Tibial artery (tissue), 4 donors: ENCODE results near the gene CCDC69.

Experiments used
- DNase-seq, 2 donors: peaks; one replicate each; pipeline ENCODE4 v3.0.0-alpha.2; 2019
- H3K27ac ChIP-seq, 2 donors: fragments of 200-600 bp; sonication (generic) in 1 of 2; 1 replicate in 1 of 2; 2 replicates in 1 of 2; pipeline ENCODE4 v1.5.1; 2018 to 2019; ENCODE audit warnings: mild to moderate bottlenecking in 1 of 2
- H3K27me3 ChIP-seq, 2 donors: fragments of 200-600 bp; sonication (generic) in 1 of 2; one replicate each; pipeline versions ENCODE4 v1.5.1 to v1.6.0; 2016 to 2019
- H3K36me3 ChIP-seq, 3 donors: fragments of 200-600 bp; sonication (generic) in 2 of 3; one replicate each; pipeline ENCODE4 v1.5.1; 2016 to 2019; ENCODE audit warnings: mild to moderate bottlenecking in 2 of 3
- H3K4me1 ChIP-seq, 4 donors: fragments of 200-600 bp; sonication (generic) in 2 of 4; 1 replicate in 3 of 4; 2 replicates in 1 of 4; pipeline ENCODE4 v1.5.1; 2016 to 2019
- H3K4me3 ChIP-seq, 2 donors: fragments of 200-600 bp; sonication (generic) in 1 of 2; 1 replicate in 1 of 2; 2 replicates in 1 of 2; pipeline ENCODE4 v1.5.1; 2018 to 2019; ENCODE audit warnings: mild to moderate bottlenecking in 2 of 2
- H3K9me3 ChIP-seq, 3 donors: fragments of 200-600 bp; sonication (generic) in 1 of 3; one replicate each; pipeline ENCODE4 v1.5.1; 2016 to 2019
- CTCF ChIP-seq, 2 experiments: fragments of 200-600 bp in 1 of 2; fragments of 450-650 bp in 1 of 2; IDR thresholded peaks; one replicate each; pipeline ENCODE4 v1.5.1; 2017 to 2019; ENCODE audit warnings: antibody characterized with exemption in 2 of 2, mild to moderate bottlenecking in 1 of 2, moderate library complexity in 1 of 2
- intact Hi-C: fragments of 100-400 bp; cut with DNase I; formaldehyde crosslinking; loops from one replicate; pipeline ENCODE4 v1.15.0; 2023; ENCODE audit warnings: low total_unique reads

CCDC69 gene

GRCh38 chr5:151223447-151224264, at the start of gene CCDC69:
CCDC69 (minus strand) TSS chr5:151224092; CDS start chr5:151223970, 122 bp downstream.
- Histone ChIP-seq H3K4me1 (peaks cover 0 to 45% (median 34%) of the 10 kb centered on the region in 4 donors), H3K4me3 (peak within 1 kb of the TSS; percentile 77 to 86), H3K27me3 (no peaks in the 10 kb centered on the region), H3K27ac (peak within 1 kb of the TSS; percentile 79 to 83), H3K36me3 (no peaks in the 10 kb centered on the region), H3K9me3 (no peaks in the 10 kb centered on the region)
- peak; percentile 17 to 29 for TF ChIP-seq CTCF (IDR thresholded peaks at IDR 0.05)
- intact Hi-C loops: no loop called here
- DNase-seq: peak; percentile 82 to 88

- H3K4me3 ChIP-seq: no peak overlapping the region
These were observed 47.4 kb upstream of the CCDC69 start for GRCh38 chr5:151271336-151271735.

DNA sequence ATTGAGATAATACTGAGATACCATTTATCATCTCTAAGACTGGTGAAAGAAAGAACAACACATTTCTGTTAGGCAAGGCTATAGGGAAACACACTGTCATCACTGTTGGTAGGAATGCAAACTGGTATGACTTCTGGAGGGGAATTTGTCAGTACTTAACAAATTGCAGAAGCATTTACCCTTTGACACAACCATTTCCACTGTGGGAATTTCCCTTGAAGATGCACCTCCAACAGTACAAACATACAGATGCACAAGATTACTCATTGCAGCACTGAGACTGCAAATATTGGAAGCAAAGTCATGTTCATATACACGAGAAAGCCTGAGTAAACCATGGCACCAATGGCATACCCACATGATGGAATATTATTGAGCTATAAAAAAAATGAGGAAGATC, 46.7 kb upstream of the CCDC69 start:
- no peaks in the 10 kb centered on the region for H3K4me1 ChIP-seq
- intact Hi-C loops: no loop called here
- DNase-seq: no peak
- H3K36me3 ChIP-seq: peaks cover 40 to 45% (median 40%) of the 10 kb centered on the region in 3 donors
- no peak overlapping the region for H3K27ac ChIP-seq
- no peak for TF ChIP-seq CTCF (IDR thresholded peaks at IDR 0.05)
- H3K27me3 ChIP-seq: no peaks in the 10 kb centered on the region
- H3K9me3 ChIP-seq: no peaks in the 10 kb centered on the region
- H3K4me3 ChIP-seq: no peak overlapping the region

More at GRCh38 chr5:151271336-151271735, 47.4 kb upstream of the CCDC69 start:
- TF ChIP-seq CTCF (IDR thresholded peaks at IDR 0.05): no peak
- intact Hi-C loops: no loop called here
- Histone ChIP-seq H3K4me1 (no peaks in the 10 kb centered on the region), H3K36me3 (peaks cover 36 to 40% (median 38%) of the 10 kb centered on the region in 3 donors), H3K9me3 (no peaks in the 10 kb centered on the region), H3K27me3 (no peaks in the 10 kb centered on the region), H3K27ac (no peak overlapping the region)
- no peak for DNase-seq

DNA sequence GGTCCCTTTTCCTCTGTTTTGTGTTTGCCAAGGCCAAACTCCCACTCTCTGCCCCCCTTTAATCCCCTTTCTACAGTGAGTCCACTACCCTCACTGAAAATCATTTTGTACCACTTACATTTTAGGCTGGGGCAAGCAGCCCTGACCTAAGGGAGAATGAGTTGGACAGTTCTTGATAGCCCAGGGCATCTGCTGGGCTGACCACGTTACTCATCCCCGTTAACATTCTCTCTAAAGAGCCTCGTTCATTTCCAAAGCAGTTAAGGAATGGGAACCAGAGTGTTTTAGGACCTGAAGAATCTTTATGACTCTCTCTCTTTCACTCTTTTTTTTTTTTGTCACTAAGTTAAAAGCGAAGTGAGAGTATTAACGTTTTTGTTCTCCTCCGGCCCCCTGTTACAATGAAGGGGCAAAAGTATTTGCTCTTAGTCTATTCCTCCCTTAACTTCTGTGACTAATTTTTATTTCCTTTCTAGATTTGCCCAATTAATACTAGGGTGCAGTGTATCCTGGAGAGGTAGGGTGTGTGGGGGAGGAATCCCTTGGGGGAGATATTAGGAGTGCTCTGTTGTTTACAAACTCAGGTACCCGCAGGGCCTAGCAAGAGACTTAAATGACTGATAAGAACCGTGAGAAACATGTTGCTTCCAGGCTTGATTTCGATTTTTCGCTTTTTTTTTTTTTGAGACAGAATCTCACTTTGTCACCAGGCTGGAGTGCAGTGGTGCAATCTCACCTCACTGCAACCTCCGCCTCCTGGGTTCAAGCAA, 43.8 kb upstream of the CCDC69 start:
- Histone ChIP-seq H3K4me3 (no peak overlapping the region), H3K27me3 (no peaks in the 10 kb centered on the region), H3K27ac (no peak overlapping the region), H3K36me3 (peaks cover 40 to 62% (median 44%) of the 10 kb centered on the region in 3 donors), H3K9me3 (no peaks in the 10 kb centered on the region), H3K4me1 (peaks cover 0 to 2% (median 0%) of the 10 kb centered on the region in 4 donors)
- TF ChIP-seq CTCF (IDR thresholded peaks at IDR 0.05): no peak
- no peak for DNase-seq
- intact Hi-C loops: no loop called here

DNA sequence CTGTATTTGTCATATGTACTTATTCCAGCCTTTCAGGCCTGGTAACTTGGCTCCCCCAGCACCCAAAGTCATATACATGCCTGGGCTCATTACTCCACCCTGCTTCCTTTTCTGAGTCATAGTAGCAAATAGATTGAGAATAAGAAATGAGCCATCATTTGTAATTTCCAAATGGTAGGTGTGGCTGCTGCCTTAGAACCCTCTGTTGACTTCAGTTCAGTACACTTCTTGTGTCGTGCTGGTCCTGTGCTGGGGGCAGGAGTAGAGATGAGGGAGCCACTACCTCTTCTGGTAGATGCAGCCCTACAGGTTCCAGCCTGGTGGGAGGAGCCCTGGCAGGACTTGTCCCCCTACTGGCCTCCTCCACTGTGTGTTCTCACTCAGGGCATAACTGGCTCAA, 40.2 kb upstream of the CCDC69 start:
- no peaks in the 10 kb centered on the region for H3K9me3 ChIP-seq
- no peak overlapping the region for H3K4me3 ChIP-seq
- intact Hi-C loops: no loop called here
- H3K4me1 ChIP-seq: peaks cover 0 to 2% (median 0%) of the 10 kb centered on the region in 4 donors
- DNase-seq: no peak
- no peak for TF ChIP-seq CTCF (IDR thresholded peaks at IDR 0.05)
- H3K36me3 ChIP-seq: peaks cover 42 to 76% (median 47%) of the 10 kb centered on the region in 3 donors
- no peak overlapping the region for H3K27ac ChIP-seq
- H3K27me3 ChIP-seq: no peaks in the 10 kb centered on the region
